ENCODE results near the gene ZNF605. TPM values are rescaled to one million over a fixed set of nuclear protein-coding genes. Genes with fewer than 3 reads are reported as not detected.

ZNF605 gene
- total RNA-seq, 2 donors from 2014 or later, result 3.3 to 11.7 TPM

DNA sequence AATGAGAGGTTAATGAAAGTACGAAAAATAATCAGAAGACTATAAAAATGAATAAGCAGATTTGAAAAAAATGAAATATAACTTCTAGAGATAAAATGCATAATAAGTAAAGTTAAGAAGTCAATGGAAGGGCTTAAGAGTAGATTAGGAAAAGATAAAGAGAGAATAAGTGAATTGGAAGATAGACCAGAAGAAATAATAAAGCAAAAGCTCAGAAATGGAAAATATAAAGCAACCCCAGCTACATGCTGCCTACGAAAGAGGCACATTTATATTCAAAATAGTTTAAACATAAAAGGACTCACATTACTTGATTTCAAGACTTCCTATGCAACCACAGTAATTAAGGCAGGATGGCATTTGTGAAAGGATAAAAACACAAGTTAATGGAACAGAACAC is 19.9 kb downstream of the ZNF605 start:
- no peak for DNase-seq (ENCODE audit: low spot score)
- Histone ChIP-seq H3K4me3 (no peak overlapping the region), H3K4me1 (no peaks in the 10 kb centered on the region), H3K36me3 (peaks cover 28% of the 10 kb centered on the region), H3K27ac (no peak overlapping the region), H3K27me3 (no peaks in the 10 kb centered on the region), H3K9me3 (peaks cover 24 to 70% of the 10 kb centered on the region in 2 donors)
- TF ChIP-seq, protein P1, sequence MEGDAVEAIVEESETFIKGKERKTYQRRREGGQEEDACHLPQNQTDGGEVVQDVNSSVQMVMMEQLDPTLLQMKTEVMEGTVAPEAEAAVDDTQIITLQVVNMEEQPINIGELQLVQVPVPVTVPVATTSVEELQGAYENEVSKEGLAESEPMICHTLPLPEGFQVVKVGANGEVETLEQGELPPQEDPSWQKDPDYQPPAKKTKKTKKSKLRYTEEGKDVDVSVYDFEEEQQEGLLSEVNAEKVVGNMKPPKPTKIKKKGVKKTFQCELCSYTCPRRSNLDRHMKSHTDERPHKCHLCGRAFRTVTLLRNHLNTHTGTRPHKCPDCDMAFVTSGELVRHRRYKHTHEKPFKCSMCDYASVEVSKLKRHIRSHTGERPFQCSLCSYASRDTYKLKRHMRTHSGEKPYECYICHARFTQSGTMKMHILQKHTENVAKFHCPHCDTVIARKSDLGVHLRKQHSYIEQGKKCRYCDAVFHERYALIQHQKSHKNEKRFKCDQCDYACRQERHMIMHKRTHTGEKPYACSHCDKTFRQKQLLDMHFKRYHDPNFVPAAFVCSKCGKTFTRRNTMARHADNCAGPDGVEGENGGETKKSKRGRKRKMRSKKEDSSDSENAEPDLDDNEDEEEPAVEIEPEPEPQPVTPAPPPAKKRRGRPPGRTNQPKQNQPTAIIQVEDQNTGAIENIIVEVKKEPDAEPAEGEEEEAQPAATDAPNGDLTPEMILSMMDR (IDR thresholded peaks at IDR 0.05), result no peak

DNA sequence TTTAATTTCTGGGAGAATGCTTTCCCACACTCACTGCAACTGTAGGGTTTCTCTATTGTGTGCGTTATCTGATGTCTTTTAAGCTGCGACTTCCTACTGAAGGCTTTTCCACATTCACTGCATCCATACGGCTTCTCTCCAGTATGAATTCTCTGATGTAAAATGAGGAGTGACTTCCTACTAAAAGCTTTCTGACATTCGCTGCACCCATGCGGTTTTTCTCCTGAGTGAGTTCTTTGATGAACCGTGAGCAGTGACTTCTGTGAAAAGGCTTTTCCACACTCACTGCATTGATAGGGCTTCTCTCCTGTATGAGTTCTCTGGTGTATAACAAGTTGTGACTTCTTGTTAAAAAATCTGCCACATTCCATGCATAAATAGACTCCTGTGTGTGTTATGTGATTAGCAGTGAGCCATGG is 29.7 kb downstream of the ZNF605 start:
- H3K4me3 ChIP-seq, result no peak overlapping the region
- TF ChIP-seq, protein P1 (IDR thresholded peaks at IDR 0.05), result no peak

DNA sequence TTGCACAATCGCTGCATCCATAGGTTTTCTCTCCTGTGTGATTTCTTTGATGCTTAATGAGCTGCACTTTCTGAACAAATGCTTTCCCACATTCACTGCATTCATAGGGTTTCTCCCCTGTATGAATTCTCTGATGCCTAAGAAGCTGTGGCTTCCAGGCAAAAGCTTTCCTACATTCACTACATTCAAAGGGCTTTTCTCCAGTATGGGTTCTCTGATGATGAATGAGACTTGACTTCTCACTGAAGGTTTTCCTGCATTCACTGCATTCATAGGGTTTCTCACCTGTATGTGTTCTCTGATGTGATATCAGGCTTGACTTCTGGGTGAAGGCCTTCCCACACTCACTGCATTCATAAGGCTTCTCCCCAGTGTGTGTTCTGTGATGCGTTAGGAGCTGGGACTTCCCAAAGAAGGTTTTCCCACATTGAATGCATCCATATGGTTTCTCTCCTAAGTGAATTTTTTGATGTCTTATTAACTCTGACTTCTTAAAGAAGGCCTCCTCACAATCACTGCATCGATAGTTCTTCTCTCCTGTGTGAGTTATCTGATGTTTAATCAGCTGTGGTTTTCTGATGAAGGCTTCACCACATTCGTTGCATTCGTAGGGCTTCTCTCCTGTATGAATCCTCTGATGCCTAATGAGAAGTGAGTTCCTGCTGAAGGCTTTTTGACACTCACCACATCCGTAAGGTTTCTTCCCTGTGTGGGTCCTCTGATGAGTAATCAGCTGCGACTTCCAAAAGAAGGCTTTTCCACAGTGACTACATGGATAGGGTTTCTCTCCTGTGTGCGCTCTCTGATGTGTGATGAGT is 30.3 kb downstream of the ZNF605 start:
- Histone ChIP-seq H3K4me3 (no peak overlapping the region), H3K4me1 (no peaks in the 10 kb centered on the region), H3K9me3 (peaks cover 85 to 100% of the 10 kb centered on the region in 2 donors), H3K36me3 (peaks cover 55% of the 10 kb centered on the region), H3K27ac (no peak overlapping the region), H3K27me3 (no peaks in the 10 kb centered on the region)
- no peak for DNase-seq (ENCODE audit: low spot score)
- TF ChIP-seq, protein P1 (IDR thresholded peaks at IDR 0.05), result no peak

More for the DNA sequence above, 29.7 kb downstream of the ZNF605 start:
- Histone ChIP-seq H3K9me3 (peaks cover 89 to 100% of the 10 kb centered on the region in 2 donors), H3K36me3 (peaks cover 61% of the 10 kb centered on the region), H3K4me1 (no peaks in the 10 kb centered on the region), H3K27me3 (no peaks in the 10 kb centered on the region), H3K27ac (no peak overlapping the region)
- no peak for DNase-seq (ENCODE audit: low spot score)

DNA sequence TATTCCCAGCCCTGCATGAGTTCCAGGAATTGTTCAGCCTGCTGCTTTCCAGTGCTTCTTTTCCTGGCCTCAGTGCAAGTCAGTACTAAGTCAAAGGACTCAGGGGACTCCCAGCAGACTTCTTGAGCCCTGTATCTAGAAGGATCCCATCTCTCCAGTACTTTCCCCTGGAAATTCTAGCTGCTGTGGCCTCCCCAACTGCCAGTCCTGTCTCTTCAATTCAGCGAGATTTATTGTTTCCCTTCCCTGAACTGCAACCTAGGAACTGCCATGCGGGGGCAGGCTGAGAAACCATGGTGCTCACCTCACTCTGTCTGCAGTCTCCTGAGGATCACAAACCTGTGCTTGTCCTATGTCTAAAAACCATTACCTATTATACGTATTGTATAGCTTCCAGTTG is 31.8 kb downstream of the ZNF605 start:
- no peak for DNase-seq (ENCODE audit: low spot score)
- no peaks in the 10 kb centered on the region for H3K4me1 ChIP-seq
- H3K9me3 ChIP-seq, result peaks cover 70 to 100% of the 10 kb centered on the region in 2 donors
- TF ChIP-seq, protein P1 (IDR thresholded peaks at IDR 0.05), result no peak
- H3K27me3 ChIP-seq, result no peaks in the 10 kb centered on the region
- no peak overlapping the region for H3K27ac ChIP-seq
- H3K4me3 ChIP-seq, result no peak overlapping the region
- peaks cover 41% of the 10 kb centered on the region for H3K36me3 ChIP-seq

DNA sequence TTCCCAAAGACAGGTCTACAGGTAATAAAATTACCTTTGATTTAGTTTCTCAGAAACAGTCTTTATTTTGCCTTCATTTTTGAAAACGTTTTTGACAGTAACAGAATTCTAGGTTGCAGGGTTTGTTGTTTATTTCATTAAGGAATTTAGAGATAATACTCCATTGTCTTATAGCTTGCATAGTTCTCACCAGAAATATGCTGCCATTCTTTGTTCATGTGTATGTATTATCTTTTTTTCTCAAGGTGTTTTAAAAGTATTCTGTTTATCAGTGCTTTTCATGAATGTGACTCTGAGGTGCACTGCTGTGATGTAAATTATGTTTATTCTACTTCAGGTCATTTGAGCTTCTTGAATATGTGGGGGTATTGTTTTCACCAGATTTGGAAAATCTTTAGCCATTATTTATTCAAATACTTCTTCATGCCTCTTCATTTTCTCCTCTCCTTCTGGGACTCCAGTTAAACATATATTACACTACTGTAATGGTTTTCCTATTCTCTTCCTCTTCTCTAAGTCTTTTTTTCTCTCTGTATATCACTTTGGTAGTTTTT is 32.7 kb downstream of the ZNF605 start:
- peaks cover 70 to 99% of the 10 kb centered on the region in 2 donors for H3K9me3 ChIP-seq
- H3K4me1 ChIP-seq, result no peaks in the 10 kb centered on the region
- no peak overlapping the region for H3K4me3 ChIP-seq
- no peak for DNase-seq (ENCODE audit: low spot score)
- H3K36me3 ChIP-seq, result peaks cover 32% of the 10 kb centered on the region
- H3K27ac ChIP-seq, result no peak overlapping the region
- no peaks in the 10 kb centered on the region for H3K27me3 ChIP-seq
- TF ChIP-seq, protein P1 (IDR thresholded peaks at IDR 0.05), result no peak

Measured in right atrium auricular region (tissue), 2 donors.